Right hindlimb (tissue), 1 donor: ENCODE results near the gene DOCK10.
"Not testable (repeated sequence)": the region's sequence is repeated elsewhere in the genome, so short reads cannot be mapped to it uniquely, and the experiment has no call there.

Experiments used
- DNase-seq: peaks from one replicate; pipeline ENCODE4 v3.0.0-alpha.2; 2018

Gene DOCK10

DNA sequence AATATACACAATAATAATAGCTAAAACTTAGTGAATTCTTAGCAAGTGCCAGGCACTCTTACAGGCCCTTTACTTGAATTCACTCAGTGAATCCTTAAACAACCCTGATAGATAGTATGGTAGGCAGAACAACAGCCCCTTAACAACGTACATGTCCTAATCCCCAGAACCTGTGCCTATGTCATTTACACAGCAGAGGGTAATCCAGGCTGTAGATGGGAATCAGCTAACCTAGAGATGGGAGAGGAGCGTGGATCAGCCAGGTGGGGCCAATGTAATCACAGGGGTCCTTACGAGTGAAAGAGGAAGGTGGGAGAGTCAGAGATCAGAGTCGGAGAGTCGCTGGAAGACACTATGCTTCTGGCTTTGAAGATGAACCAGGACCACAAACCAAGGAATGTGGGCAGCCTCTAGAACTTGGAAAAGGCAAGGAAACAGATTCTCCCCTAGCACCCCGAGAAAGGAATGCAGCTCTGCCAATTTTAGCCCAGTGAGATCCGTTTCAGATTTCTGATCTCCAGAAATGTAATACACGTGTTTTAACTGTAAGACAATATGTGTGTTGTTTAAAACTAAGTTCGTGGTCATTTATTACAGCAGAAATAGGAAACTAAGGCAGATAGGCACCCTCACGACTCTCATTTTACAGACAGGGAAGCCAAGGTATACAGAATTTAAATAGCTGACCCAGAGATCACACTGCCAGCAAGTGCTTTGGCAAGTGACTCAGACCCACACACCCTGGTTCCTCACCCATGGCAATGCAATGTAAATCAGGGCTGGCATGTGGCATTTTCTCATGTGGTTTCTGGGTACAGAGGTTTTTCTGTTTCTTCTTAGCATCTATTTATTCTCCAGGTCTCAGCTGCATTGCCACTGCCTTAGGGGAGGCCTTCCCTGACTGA, 68.9 kb downstream of the DOCK10 start:
- DNase-seq: no peak

GRCh38 chr2:224971214-224971613, 71.1 kb downstream of the DOCK10 start:
- DNase-seq: no peak

DNA sequence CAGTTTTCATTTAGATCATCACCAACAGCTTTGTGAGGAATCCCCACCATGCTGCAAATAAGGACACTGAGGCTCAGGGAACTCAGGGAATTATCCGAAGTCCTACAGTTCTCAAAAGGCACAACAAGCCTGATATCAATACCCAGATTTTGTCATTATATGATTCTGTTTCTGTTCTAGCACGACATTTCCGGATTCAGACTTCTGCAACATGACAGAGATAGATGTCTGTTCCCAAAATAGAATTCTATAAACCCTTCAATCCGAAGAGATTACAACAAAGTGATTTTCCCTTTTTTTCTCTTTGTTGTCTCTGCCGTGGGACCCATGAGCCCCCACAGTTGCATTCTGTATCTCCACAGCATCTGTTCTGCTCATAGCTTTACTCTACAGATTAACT, 72.0 kb downstream of the DOCK10 start:
- DNase-seq: no peak

GRCh38 chr2:224969633-224970260, 72.5 kb downstream of the DOCK10 start:
- no peak for DNase-seq

GRCh38 chr2:224969095-224969494, 73.2 kb downstream of the DOCK10 start:
- DNase-seq: no peak

- no peak for DNase-seq
Observed at GRCh38 chr2:224968051-224968450, 74.2 kb downstream of the DOCK10 start.

DNA sequence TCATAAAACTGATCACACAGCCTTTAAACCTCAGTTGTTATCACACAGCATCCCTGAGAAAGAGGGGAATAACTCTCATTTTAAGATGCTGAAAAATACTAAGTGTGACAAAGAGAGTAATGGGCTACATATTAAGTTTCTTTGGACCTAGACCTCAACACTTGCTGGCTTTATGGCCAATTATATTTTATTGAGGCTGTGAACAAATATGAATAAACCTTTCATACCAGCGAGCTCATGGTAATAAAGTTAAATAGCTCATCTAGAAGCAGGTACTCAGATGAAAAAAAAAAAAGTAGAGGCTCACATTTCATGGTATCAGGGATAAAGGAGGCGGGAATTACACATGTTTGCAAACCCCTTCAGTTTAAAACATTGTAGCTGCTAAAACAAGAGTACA, 75.7 kb downstream of the DOCK10 start:
- no peak for DNase-seq

- no peak for DNase-seq
Observed at GRCh38 chr2:224959556-224959955, 82.7 kb downstream of the DOCK10 start.

- no peak for DNase-seq
Observed at GRCh38 chr2:224958873-224959272, 83.4 kb downstream of the DOCK10 start.

DNA sequence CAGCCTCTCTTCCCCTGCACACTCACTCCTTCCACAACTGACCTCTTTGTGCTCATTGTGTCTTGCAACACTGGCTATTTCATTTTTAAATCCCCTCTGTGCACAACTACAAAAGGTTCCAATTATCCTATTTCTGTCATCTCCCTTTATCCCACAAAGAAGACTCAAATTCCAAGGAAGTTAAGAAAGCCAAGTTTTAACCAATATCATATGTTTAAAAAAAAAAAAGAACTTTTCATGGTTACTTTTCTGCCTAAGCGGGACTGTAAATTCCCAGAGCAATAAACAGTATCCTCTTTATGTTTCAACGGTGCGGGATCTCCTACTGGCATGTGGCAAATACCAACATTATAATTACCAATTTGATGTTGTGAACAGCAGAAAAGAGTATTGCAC, 83.8 kb downstream of the DOCK10 start:
- DNase-seq: no peak

- no peak for DNase-seq
Observed at GRCh38 chr2:224957540-224958461, 84.5 kb downstream of the DOCK10 start.

- DNase-seq: no peak
Observed at GRCh38 chr2:224956706-224957105, 85.6 kb downstream of the DOCK10 start.

GRCh38 chr2:224954980-224955379, 87.3 kb downstream of the DOCK10 start:
- no peak for DNase-seq

DNA sequence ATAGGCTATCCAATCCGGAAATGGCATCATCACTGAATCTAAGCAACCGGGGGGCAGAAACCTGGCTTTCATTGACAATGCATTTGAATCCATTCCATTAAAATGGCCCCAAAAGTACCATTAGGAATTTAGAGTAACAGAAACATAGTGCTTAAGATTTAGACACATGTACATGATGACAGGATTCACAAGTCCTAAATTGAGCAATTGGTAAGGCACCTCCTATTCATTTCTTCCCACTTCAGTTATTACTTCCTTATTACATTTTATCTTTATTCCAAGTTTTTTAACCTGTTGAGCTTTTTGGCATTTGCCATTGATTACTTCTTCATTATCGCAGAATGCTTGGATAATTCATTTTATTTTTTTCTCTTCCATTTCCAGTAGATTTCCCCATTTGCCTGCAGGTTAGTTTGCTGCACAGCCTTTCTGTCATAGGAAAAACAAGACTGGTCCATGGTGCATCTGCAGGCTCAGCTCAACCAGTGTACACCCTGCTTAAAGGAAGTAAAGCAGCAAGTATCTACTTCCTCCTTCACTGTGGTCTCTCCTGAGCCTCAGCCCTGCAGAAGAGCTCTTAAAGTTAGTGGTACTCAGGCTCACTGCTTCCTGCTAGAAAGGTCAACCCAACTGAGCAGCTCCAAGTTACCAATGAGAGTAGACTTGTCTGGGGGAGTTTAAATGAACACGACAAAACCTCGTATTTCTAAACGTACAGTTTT, 89.2 kb downstream of the DOCK10 start:
- no peak for DNase-seq

DNA sequence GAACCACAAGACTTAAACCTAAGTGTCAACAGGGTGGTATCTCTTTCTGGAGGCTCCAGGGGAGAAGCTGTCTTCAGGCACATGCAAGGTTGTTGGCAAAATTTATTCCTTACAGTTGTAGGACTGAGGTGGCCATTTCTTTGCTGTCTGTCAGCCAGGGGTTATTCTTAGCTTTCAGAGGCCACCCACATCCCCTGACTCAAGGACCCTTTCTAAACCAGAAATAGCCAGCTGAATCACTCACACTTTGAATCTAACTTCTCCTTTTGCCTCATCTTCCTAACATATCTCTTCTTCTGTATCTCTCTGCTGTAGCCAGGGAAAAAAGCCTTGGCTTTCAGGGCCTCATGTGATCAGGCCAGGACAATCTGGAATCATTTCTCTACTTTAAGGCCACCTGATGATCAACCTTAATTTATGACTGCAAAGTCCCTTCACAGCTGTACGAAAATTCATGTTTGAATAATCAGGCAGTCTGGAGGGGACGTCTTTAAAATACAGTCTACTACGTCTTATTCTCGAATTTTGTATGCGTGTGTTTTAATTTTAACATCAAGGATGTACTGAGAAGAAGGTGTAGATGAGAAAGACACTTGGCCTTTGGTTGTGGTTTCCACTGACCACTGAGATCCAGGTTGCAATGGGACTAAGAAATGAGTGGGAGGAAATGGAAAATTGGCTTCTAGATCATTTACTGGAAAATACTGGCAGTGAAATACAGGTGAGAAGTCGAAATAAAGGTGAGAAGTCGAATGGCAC, 90.4 kb downstream of the DOCK10 start:
- no peak for DNase-seq

- no peak for DNase-seq
Observed at GRCh38 chr2:224948859-224949258, 93.4 kb downstream of the DOCK10 start.

GRCh38 chr2:224948005-224948404, 94.3 kb downstream of the DOCK10 start:
- DNase-seq: no peak

GRCh38 chr2:224947566-224947965, 94.7 kb downstream of the DOCK10 start:
- DNase-seq: no peak

GRCh38 chr2:224946895-224947294, 95.4 kb downstream of the DOCK10 start:
- DNase-seq: no peak

GRCh38 chr2:224944707-224945547, 97.3 kb downstream of the DOCK10 start:
- DNase-seq: no peak

DNA sequence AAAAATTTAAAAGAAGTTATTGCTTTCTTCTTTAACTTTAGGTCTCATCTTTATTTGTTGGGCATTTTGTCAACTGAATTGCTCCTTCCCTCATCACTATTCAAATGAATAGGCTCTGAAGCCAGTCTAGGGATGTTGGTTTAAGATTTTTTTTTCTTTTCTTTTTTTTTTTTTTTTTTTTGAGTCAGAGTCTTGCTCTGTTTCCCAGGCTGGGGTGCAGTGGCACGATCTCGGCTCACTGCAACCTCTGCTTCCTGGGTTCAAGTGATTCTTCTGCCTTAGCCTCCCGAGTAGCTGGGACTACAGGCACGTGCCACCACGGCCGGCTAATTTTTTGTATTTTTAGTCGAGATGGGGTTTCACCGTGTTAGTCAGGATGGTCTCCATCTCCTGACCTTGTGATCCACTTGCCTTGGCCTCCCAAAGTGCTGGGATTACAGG, 98.6 kb downstream of the DOCK10 start:
- not testable (repeated sequence) for DNase-seq
